ENCODE measurements around the gene SPATA20. TPM values are rescaled to one million over a fixed set of nuclear protein-coding genes. Genes with fewer than 3 reads are reported as not detected.

The SPATA20 gene
- total and polyA plus RNA-seq, 2 donors (not counting 3 experiments of a cell fraction or from before 2014, with no cell fraction given) = 42.3 to 51.5 TPM

- Histone ChIP-seq H3K9me3 (replicated peaks; ENCODE audit: control insufficient read depth, insufficient read depth, low read length) (no peaks in the 10 kb centered on the region), H4K20me1 (replicated peaks; ENCODE audit: control insufficient read depth, extremely low read depth, insufficient read depth, low read length) (no peaks in the 10 kb centered on the region), H3K79me2 (ENCODE audit: control insufficient read depth, insufficient read depth, low read length) (no peaks in the 10 kb centered on the region), H3K27me3 (ENCODE audit: control insufficient read depth in 2 of 2, insufficient read depth in 2 of 2, low read length in 2 of 2) (peaks cover 0 to 6% of the 10 kb centered on the region in 2 experiments), H3K4me1 (ENCODE audit: control insufficient read depth, extremely low read depth, insufficient read depth, low read length) (no peaks in the 10 kb centered on the region), H3K36me3 (ENCODE audit: control insufficient read depth in 2 of 2, extremely low read depth in 1 of 2, insufficient read depth in 2 of 2, low read length in 2 of 2) (no peaks in the 10 kb centered on the region), H3K4me3 (replicated peaks in 1 of 3; ENCODE audit: insufficient read depth in 1 of 3, low read depth in 1 of 3, low read length in 3 of 3) (no peak overlapping the region), H3K9me1 (replicated peaks; ENCODE audit: control insufficient read depth, extremely low read depth, insufficient read depth, low read length) (no peaks in the 10 kb centered on the region), H3K4me2 (ENCODE audit: insufficient read depth, low read length) (no peak overlapping the region), H3K27ac (ENCODE audit: insufficient read depth, low read depth, low read length) (no peak overlapping the region), H2AFZ (ENCODE audit: low read depth, low read length) (no peak overlapping the region), H3K9ac (replicated peaks; ENCODE audit: extremely low read depth, insufficient read depth, low read length) (no peak overlapping the region)
- dilution Hi-C loops (cut with MboI; ENCODE audit: extremely low pct_ligation_motif_present, low sequenced_read_pairs) = no loop called here
- intact Hi-C loops (cut with micrococcal nuclease) = no loop called here
- TF ChIP-seq, protein P1, sequence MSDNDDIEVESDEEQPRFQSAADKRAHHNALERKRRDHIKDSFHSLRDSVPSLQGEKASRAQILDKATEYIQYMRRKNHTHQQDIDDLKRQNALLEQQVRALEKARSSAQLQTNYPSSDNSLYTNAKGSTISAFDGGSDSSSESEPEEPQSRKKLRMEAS (IDR thresholded peaks at IDR 0.05; ENCODE audit: insufficient read depth, insufficient read length) = no peak
- TF ChIP-seq JUN (IDR thresholded peaks at IDR 0.05; ENCODE audit: borderline replicate concordance, insufficient read depth, insufficient read length, low read depth) = no peak
- no peak for TF ChIP-seq FOS (IDR thresholded peaks at IDR 0.05; ENCODE audit: borderline replicate concordance, insufficient read depth, low read length)
- no peak for TF ChIP-seq POLR2AphosphoS5 (IDR thresholded peaks at IDR 0.05; ENCODE audit: insufficient read depth, low read depth, low read length)
- TF ChIP-seq POLR2A (IDR thresholded peaks at IDR 0.05; ENCODE audit: low read depth, low read length) = no peak
- no peak for TF ChIP-seq GATA2 (IDR thresholded peaks at IDR 0.05; ENCODE audit: insufficient read depth, insufficient read length, low read depth, low read length)
- TF ChIP-seq EZH2 (IDR thresholded peaks at IDR 0.05; ENCODE audit: borderline replicate concordance, low read depth, low read length, severe bottlenecking) = no peak
- TF ChIP-seq MYC (IDR thresholded peaks at IDR 0.05; ENCODE audit: low read depth, low read length) = no peak
- no peak for TF ChIP-seq CTCF (IDR thresholded peaks at IDR 0.05; ENCODE audit: extremely low read depth in 1 of 2, insufficient read depth in 1 of 2, low read depth in 1 of 2, low read length in 2 of 2)
- BruUV-seq (replicated peaks) = no TSS peak
- ChIA-PET CTCF (no interaction called here), POLR2A (no interaction called here)
- no peak for DNase-seq (ENCODE audit: low read depth, low spot score)
- FAIRE-seq = no peak
These were observed 33.7 kb downstream of the SPATA20 start for GRCh38 chr17:50580646-50581045.

Measured in endothelial cell of umbilical vein (primary cell).